ENCODE measurements around the gene TARP.
"Not testable (repeated sequence)": the region's sequence is repeated elsewhere in the genome, so short reads cannot be mapped to it uniquely, and the experiment has no call there.

The TARP gene

DNA sequence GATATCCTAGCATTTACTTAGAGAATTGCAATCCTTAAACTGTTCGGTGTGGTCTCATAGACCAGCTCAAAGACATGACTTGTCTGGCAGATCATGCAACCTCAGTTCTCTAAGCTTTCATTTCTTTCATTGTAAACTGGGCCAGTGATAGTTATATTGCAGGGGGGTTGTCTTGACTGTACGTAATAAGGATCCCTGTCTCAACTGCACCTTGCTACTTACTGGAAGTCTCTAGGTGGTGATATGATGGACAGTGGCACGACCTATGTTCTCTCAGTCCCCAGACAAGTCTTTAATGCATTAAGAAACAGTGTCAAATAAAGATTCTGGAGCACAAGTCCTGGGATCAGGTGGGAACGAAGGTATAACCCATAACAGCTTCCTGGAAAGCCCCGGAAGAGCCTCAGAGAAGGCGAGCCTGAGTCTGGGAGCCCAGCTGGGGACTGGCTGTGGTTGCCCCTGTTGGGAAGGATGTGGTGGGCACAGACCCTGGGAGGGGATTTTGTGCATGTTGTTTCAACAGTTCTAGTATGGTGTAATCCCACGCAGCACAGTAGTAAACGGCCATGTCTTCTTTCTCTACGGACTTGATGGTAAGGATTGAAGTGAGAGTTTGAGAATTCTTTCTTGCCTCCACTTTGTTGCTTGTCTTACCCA, 26.0 kb upstream of the TARP start:
- DNase-seq (ENCODE audit: low spot score): no peak

DNA sequence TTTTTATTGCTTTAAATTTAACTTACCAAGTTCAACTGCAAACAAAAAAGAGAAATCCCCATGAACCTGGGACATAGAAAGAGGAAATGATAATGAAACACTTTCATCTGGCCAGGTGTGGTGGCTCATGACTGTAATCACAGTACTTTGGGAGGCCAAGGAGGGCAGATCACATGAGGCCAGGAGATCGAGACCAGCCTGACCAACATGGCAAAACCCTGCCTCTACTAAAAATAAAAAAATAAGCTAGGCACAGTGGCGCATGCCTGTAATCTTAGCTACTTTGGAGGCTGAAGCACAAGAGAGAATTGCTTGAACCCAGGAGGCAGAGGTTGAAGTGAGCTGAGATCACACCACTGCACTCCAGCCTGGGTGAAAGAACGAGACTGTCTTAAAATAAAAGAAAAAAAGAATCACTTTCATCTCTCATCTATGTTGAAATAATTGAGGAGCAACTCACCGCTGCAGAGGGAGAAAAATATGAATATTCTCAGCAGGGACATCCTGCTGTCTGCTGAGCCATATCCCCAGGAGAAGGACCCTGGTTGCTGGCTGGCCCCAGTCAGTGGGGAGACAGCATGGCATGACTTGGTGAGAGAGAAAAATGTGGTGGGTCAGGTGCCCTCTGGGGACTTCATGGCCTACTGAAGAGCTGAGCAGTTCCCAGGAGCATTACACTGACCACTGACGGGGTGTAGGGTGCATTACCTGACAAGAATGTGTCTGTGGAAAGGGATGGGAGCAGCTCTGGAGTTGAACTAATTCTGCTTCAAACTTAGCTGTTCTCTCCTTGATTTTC, 22.8 kb upstream of the TARP start:
- DNase-seq (ENCODE audit: low spot score): no peak

DNA sequence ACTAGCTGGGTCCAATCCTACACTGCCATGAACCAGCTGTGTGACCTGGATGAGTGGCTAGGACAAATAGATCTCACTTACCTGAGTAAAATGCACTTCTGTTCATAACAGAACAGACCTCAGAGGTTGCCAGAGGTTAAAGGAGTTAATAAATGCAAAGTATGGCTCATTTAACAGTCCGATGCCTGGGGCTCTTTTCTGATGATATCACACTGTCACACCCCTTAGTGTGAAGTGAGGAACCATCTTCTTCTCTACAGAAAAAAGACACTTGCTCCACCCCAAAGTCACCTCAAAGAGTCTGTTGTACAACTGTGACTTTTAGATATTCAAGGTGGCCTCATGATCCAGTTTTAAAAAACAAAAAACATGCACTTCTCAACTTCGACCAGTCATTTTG, 21.5 kb upstream of the TARP start:
- DNase-seq (ENCODE audit: low spot score): no peak

DNA sequence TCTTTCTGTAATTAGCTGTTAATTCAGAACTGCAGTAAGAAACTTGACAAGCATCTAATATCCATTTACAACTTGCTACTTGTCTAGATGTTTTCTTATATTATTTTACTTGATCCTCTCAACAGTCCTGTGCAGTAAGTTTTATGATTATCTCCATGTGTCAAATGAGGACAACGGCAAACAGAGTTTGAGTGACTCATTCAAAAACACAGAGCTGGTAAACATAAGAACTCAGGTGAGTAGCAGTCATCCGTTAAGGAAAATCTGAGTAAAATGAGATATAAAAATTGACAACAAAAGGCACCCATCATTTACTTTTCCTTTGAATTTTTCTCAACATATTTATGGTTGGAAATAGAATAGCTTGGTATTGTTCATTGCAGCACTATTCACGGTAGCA, 19.0 kb upstream of the TARP start:
- DNase-seq (ENCODE audit: low spot score): no peak

DNA sequence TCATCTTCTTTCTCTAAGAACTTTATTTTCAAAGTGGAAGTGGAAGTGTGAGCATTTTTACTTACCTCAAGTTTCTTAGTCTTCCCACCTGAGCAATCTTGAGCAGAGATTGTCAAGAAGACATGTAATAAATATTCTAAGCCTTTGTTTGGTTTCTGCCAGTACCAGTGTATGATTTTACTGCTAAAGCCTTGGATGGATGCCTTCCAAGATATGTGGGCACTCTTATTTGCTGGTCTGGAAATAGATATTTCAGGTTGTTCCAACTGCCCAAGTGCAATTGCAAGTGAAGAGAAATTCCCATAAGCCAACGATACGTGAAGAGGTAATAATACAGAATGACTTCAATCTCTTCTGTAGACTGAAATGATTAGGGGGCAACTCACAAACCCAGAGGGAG, 18.2 kb upstream of the TARP start:
- DNase-seq (ENCODE audit: low spot score): no peak

DNA sequence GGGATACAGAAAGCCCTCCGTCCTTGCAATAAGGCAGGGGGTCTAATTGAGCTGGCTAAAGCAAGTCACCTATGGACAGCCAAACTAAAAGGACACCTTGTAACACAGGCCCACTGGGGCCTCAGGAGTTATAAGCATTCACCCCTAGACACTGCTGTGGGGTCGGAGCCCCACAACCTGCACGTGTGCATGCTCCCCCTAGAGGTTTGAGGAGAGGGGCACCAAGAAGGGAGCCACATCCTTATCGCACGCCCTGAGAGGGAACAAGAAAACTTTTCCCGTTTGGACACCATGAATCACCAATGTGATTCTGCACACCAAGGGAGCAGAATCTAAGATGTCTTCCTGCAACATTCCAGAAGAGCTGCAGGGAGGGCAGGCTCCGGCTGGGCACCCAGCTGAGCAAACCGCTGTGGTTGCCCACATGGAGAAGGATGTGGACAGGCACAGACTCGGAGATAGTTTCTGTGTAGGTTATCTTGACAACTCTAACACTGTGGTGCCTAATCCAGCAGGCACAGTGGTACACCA, 17.7 kb upstream of the TARP start:
- DNase-seq (ENCODE audit: low spot score): no peak

DNA sequence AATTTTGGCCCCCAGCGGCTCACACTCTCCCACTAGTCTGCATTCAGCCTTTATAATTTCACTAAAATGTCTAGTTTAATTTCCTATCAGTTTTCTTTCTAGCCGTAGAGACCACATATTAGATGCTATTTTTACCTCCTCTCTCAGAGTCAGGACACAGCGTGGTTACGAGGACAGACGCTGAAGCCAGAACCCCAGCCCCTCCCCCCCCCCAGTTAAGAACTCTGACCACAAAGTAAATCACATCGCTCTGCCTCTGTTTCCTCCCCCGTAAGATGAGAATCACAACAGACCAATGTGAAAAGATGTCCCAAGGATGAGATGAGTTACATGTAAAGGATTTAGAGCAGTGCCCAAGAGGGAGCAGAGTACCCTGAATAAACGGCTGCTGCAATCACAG, 11.1 kb upstream of the TARP start:
- DNase-seq (ENCODE audit: low spot score): no peak

DNA sequence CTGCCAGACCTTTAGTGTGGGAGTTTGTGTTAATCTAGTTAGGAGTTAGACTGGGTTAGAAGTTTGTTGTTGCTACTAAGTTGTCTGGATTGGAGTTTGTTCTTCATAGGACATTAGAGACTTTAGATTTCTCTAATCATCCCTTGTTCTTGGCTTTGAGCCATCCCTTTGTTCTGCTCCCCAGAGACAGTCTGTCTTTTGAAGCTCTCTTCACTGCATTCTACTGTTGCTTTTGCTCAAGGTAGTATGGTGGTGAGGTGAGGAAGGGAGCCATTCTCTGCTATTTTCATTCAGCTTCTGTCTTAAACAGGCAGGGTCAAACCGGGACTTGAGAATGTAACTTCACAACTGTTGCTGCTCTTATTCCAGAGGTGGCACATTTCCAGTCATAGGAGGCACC, 10.4 kb upstream of the TARP start:
- DNase-seq (ENCODE audit: low spot score): no peak

DNA sequence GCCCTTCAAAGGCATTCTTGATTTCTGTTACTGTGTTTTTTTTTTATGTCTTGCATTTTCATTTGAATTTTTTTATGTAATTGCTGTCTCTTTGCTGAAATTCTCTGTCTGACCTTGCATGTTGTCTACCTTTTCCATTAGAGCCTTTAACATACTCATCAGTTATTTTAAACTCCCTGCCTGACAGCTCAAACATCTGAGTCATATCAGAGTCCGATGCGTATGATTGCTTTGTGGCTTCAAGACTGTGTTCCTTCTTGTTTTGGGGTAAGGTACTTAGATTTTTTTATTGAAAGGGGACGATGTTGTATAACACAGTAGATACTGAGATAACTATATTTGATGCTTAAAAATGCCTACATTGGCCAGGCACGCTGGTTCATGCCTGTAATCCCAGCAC, 9.7 kb upstream of the TARP start:
- DNase-seq (ENCODE audit: low spot score): no peak

DNA sequence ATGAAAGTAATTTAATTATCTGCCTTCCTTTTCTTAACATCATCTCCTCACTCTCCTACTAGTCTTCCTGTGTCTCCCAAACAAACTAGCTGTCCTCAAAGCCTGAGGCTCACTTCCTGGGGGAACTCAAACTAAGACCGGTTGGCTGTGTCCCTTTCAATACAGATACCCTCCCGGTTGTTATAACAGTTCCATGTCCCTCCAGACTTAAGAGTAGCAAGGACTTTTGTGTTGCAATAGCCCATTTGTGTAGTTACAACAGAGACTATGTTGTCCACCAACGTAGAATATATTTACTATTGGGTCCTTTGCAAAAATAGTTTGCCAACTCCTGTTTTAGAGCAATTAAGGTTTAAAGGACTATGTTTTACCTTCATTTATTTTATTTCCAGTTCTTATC, 8.6 kb upstream of the TARP start:
- DNase-seq (ENCODE audit: low spot score): no peak

DNA sequence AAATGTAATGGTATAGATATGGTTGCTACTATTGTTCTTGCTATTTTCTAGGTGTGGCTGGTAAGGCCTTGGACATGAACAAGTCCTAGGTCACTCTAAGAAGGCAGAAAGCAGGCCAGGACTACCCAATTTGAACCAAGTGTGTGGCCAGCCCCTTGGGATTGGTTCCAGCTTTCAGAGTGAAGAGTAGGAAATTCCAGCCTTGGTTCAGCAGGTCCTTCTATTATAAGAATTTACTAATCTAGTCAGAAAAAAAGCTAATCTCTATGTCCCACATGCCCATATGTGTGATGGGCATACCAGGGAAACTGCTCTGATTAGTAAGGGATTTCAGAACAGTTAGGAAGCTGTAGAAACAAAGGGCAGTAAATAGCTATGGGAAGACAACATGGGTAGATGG, 7.8 kb upstream of the TARP start:
- no peak for DNase-seq (ENCODE audit: low spot score)

DNA sequence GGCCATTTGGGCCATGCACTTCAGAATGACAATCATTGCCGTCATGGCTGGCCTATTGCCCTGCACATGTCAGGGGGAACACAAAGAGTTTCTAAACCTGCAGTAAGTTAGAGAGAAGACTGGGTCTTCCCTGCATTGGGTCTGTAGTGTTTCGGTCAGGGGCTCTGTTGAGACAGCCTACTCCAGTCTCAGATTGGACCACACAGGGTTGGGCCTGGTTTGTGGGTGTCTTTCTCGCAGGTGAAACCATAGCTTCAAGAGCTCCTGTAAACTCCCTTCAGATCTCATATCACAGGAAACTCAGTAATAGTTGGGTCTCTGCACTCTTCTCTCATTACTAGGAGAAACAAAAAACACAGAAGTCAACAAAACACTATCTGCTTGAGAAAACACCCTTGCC, 7.3 kb upstream of the TARP start:
- no peak for DNase-seq (ENCODE audit: low spot score)

DNA sequence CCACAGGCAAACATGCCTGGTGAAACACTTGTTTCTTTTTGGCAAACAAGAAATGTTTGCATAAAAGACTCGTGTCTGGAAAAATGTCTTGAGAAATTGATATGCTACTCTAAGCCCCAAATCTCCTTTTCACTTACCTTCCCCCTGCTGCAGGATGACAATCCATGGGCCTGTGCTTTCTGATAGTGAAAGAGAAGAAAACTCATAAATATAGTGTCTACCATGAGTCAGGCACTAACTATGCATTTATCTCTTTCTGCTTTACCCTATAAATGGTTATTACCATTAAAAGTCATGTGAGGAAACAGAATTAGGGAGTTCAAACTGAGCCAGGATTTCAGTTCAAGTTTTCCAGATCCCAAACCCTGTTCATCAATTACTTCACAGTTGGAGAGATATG, 6.6 kb upstream of the TARP start:
- no peak for DNase-seq (ENCODE audit: low spot score)

DNA sequence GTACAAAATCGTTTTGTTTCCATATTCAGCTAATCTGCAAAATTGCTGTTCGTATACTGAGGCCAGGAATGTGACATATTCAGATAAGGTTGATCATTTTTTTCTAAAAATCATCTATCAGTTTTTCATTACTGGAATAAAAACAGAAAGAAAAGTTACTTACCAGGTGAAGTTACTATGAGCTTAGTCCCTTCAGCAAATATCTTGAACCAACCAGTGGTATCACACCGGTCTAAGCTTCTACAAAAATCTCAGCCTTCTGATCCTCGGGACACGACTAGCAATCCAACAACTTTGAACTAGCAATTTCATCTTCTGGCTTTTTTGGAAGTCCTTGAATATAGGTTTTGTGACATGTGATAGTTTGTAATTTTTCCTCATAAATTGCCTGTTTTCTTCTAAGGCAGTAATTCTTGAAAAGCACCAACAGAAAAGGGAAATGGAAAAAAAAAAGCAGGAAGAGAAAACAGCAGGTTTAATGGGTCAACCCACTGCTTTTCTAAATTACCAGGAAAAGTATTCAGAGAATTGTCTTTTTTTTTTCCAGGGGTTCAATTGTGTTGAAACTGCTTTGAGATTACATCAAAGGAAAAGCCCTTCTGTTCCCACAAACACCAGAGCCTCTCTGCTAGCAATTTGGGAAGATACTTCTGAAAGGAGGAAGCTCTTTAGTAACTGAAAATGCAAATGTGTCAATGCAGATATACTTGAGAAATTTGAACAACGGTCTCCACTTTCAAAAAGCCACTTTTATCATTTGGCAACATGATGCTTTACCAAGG, 2.9 kb upstream of the TARP start:
- DNase-seq (ENCODE audit: low spot score): no peak

DNA sequence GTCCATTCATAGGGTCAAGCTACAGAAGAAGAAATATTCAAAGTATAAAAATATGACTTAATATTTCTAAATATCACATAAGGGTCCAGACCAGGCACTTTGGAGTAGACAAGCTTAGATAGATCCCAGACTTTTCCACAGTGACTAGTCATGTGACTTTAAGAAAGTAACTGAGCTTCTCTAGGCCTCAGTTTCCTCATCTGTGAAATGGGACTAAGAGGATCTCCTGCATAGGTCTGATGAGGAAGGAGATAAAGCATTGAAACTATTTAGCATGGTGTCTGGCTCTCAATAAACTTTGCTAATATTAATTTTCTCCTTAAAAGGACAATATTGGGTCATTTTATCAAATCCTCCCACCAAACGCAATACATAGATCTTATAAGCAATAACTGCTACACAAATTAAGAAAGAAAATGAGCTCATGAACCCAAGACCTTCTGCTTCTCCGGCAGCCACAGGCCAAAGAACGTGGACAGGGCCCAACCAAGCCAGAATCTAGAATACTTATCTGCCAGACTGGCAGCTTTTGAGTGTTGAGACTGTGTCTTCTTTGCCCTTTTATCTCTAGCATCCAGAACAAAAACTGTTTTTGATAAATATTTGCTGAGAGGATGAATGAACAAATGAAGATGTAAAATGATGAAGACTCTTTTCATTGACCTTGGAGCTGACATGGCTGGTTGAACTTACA, 1.6 kb upstream of the TARP start:
- DNase-seq (ENCODE audit: low spot score): no peak

DNA sequence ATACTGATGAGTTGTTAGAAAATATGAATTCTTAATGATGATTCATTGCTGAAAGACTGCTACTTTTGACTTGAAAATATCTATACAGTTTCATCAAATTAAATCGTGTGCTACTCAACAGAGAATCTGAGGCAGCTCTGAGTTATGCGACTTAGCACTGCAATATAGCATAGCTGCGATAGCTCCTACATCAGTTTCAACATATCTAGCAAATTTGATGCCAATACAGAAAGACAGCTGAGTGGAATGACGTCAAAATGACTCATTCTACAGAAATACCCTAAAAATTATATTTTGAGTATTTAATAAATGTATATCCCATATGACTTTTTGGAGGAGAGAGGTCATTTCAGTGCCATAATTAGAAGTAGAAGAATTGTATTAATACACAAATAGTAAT, 1.1 kb upstream of the TARP start:
- DNase-seq (ENCODE audit: low spot score): no peak

DNA sequence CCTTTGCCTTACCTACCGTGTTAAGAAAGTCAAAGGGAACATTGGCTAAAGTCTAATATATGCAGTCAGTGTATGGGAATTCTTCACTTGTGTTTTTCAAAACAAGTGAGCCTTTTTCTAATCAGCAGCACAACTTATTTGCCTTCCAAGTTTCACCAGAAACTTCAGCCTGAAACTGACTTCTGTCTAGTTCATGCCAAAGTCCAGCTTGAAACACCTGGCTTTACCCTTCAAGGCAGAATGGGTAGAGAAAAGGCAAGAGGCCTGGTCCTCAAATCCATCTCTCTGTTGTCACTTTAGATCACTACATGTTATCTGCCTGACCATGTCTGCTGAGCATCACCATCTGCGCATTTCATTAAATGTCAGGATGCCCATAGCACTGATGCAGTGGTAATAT, 3.0 kb downstream of the TARP start:
- DNase-seq (ENCODE audit: low spot score): not testable (repeated sequence)

DNA sequence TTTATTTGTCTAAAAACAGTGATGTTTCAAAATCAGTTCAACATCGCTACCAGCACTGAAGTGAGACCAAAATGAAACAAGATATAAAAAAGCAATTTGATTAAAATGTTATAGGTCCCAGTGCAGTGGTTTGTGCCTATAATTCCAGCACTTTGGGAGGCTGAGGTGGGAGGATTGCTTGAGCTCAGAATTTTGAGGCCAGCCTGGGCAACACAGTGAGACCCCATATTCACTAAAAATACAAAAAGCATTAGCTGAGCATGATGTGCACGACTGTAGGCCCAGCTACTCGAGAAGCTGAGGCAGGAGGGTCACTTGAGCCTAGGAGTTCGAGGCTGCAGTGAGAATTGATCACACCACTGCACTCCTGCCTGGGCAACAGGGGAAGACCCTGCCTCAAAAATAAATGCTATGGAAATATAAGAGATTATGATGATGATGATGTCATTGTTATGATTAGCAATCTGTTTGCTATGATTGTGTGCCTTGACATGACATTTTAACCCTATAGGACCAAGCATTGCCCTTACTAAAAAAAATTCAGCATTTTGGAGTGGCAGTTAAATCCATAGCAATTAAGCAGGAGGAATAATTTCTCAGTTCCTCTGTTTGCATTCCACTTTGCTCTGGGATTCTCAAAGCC, 3.6 kb downstream of the TARP start:
- DNase-seq (ENCODE audit: low spot score): not testable (repeated sequence)

DNA sequence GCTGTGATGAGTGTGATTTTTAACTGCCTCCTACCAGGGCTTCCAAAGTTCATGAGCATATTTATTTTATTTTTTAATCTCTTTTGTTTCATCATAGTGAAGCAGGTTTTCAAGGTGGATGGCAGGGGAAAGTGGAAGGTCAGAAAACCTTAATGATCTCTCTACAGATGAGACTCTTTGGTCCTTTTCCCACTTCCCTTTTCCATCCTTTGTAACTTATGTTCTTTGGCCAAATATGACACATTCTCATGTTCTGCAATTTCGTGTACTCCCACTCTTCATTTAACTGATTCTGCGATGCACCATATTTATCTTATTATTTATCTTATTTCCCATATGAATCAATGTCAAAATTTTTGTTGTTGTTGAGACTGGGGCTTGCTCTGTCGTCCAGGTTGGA, 7.5 kb downstream of the TARP start:
- not testable (repeated sequence) for DNase-seq (ENCODE audit: low spot score)

DNA sequence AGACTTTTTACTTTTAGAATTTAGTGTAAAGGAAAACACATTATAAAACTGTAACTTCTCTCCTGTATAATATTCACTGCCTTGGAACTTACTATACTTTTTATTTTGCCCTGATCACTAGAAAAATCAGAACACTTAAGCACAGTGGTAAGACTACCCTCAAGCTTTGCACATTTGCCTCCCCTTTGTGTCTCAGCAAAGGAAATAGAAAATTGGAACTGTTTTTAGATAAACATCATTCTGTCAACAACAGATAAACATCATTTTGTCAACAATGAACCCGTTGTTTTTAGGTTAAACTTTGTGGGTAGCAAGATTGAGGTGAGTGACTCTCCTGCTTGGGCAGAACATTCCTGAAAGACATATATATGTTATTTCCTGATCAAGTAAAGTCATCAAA, 8.8 kb downstream of the TARP start:
- DNase-seq (ENCODE audit: low spot score): not testable (repeated sequence)

DNA sequence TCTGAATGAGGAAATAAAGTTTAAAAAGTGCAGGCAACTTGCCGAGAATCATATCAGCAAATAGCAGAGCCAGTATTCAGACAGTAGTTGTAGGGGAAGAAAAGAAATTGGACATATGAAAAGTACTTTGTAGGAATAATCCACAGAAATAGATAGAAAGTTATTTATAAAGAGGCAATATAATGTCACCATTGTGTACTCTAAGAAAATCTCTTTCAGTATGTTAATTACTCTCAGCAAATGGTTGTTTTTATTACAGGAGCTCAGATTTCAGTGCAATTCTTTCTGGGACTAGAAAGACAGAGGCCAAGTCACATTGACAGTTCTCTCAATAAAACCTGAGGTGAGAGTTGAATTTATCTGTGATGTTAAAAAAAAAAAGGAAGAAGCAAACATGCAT, 10.2 kb downstream of the TARP start:
- DNase-seq (ENCODE audit: low spot score): not testable (repeated sequence)

DNA sequence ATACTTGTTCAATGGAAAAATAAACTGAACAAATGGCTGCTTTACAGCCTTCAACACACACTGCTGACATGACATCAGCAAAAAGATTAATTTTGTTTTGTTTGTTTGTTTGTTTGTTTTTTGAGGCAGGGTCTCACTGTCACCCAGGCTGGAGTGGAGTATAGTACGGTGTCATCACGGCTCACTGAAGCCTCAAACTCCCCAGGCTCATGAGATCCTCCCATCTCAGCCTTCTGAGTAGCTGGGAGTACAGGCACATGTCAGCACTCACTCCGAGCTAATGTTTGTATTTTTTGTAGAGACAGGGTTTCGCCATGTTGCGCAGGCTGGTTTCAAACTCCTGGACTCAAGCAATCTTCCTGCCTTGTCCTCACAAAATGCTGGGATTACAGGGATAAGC, 10.9 kb downstream of the TARP start:
- DNase-seq (ENCODE audit: low spot score): no peak
